H1 (cell line): ENCODE results near the gene RAD18. TPM values are rescaled to one million over a fixed set of nuclear protein-coding genes. Genes with fewer than 3 reads are reported as not detected.

Source experiments
- ATF3 ChIP-seq: IDR thresholded peaks from 2 replicates; pipeline ENCODE4 v1.6.1; 2011; ENCODE audit warnings: low read depth, mild to moderate bottlenecking, low read length; ENCODE audit not compliant: insufficient read depth
- CHD1 ChIP-seq: IDR thresholded peaks from 2 replicates; pipeline ENCODE4 v1.6.1; 2012; ENCODE audit warnings: low read depth, low read length, improper control_type of control experiment
- CHD2 ChIP-seq: IDR thresholded peaks from 2 replicates; pipeline ENCODE4 v1.6.1; 2012; ENCODE audit warnings: low read length, improper control_type of control experiment
- CHD7 ChIP-seq: fragments of 300-600 bp; sonication (generic); IDR thresholded peaks from 2 replicates; pipeline ENCODE4 v1.7.1; 2012; ENCODE audit warnings: low read length, moderate library complexity, mild to moderate bottlenecking, inconsistent platforms; ENCODE audit not compliant: insufficient replicate concordance
- RAD21 ChIP-seq, 2 experiments: IDR thresholded peaks in 1 of 2; conservative IDR thresholded peaks in 1 of 2; 2 replicates each; pipeline ENCODE4 v1.6.1; 2011; ENCODE audit warnings: low read depth in 2 of 2, low read length in 2 of 2, improper control_type of control experiment in 1 of 2, inconsistent platforms in 1 of 2, mild to moderate bottlenecking in 1 of 2, moderate library complexity in 1 of 2
- RNF2 ChIP-seq: fragments of 200-900, 300-1000 bp; sonication (generic); IDR thresholded peaks from 2 replicates; pipeline ENCODE4 v1.7.1; 2016; ENCODE audit warnings: borderline replicate concordance, low read depth, mild to moderate bottlenecking, antibody characterized with exemption, low read length; ENCODE audit not compliant: poor library complexity, severe bottlenecking; ENCODE audit errors: missing control alignments
- SP1 ChIP-seq: IDR thresholded peaks from 2 replicates; pipeline ENCODE4 v1.6.1; 2011; ENCODE audit warnings: low read depth, low read length
- SP4 ChIP-seq: IDR thresholded peaks from 2 replicates; pipeline ENCODE4 v1.6.1; 2012; ENCODE audit warnings: low read length, inconsistent platforms
- TBP ChIP-seq: IDR thresholded peaks from 2 replicates; pipeline ENCODE4 v1.6.1; 2011; ENCODE audit warnings: low read depth, low read length, improper control_type of control experiment
- ZNF274 ChIP-seq: IDR thresholded peaks from 2 replicates; pipeline ENCODE4 v1.7.0; 2012; ENCODE audit warnings: low read length, borderline replicate concordance; ENCODE audit errors: extremely low read depth
- polyA plus RNA-seq, 7 experiments: library from polyadenylated mRNA; depleted of rRNA in 3 of 7; stranded (reverse) in 5 of 7; unstranded in 2 of 7; fragments of >200 nt in 5 of 7; fragments of 200-250 nt in 2 of 7; gene quantifications; 1 replicate in 5 of 7; 2 replicates in 1 of 7; 4 replicates in 1 of 7; pipeline versions ENCODE4 v1.2.1 to v1.2.3, GENCODE V29; 2011 to 2013; ENCODE audit warnings: missing spikeins in 2 of 7, mixed read lengths in 2 of 7
- total RNA-seq: library from RNA; stranded (reverse); fragmentation: NEBNext Ultra II Directional; extraction: Animal tissue kit (Norgen Biotek cat#: 25700); gene quantifications from 2 replicates; pipeline ENCODE4 v1.2.1, GENCODE V29; 2021

Gene RAD18
- total and polyA plus RNA-seq, 2 of the 8 experiments (the other 6 are each of a cell fraction or from before 2014, with no cell fraction given) = 13.0 to 23.2 TPM

GRCh38 chr3:8893001-8893400, 70.3 kb downstream of the RAD18 start (continued):
- TF ChIP-seq CHD7 (no peak), RNF2 (no peak), SP4 (no peak), SP1 (no peak), CHD2 (no peak), ZNF274 (no peak), ATF3 (no peak), CHD1 (no peak), RAD21 (IDR thresholded peaks at IDR 0.05 in 1 of 2, conservative IDR thresholded peaks at IDR 0.05 in 1 of 2; ENCODE audit: low read depth in 2 of 2, low read length in 2 of 2) (no peak), TBP (no peak)
